Cardiac fibroblast (primary cell): Measurements from ENCODE around the gene AP3D1.

Source experiments
- DNase-seq, 2 donors: peaks; one replicate each; pipeline versions ENCODE4 v3.0.0 to v3.0.0-alpha.2; 2010; ENCODE audit warnings: low read depth in 2 of 2
- H3K4me3 ChIP-seq, 2 donors: replicated peaks in 1 of 2; 1 replicate in 1 of 2; 2 replicates in 1 of 2; pipeline ENCODE4 v1.5.1; 2011; ENCODE audit warnings: low read depth in 2 of 2, low read length in 2 of 2, mild to moderate bottlenecking in 2 of 2, moderate library complexity in 1 of 2
- TF ChIP-seq, protein P1 (sequence below): IDR thresholded peaks from one replicate; pipeline ENCODE4 v1.5.1; 2011; ENCODE audit warnings: low read depth, mild to moderate bottlenecking, low read length, inconsistent platforms

AP3D1 gene

DNA sequence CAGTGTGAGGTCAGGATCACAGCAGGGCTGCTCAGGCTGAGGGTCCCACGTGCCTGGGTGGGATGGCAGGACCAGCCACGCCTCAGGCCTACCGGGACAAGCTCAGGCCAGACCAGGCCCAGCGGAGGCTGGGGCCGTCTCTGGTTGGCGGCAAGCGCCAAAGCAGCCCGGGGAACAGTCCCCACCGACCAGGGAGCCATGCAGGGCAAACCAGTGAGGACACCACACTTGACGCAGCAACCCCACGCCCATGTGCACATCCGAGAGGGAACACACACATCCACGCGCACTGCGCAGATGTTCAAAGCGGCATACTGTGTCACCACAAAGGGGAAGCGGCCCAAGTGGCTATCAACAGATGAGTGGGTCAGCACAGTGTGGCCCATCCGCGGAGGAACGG lies 39.5 kb downstream of the AP3D1 start:
- TF ChIP-seq, protein P1, sequence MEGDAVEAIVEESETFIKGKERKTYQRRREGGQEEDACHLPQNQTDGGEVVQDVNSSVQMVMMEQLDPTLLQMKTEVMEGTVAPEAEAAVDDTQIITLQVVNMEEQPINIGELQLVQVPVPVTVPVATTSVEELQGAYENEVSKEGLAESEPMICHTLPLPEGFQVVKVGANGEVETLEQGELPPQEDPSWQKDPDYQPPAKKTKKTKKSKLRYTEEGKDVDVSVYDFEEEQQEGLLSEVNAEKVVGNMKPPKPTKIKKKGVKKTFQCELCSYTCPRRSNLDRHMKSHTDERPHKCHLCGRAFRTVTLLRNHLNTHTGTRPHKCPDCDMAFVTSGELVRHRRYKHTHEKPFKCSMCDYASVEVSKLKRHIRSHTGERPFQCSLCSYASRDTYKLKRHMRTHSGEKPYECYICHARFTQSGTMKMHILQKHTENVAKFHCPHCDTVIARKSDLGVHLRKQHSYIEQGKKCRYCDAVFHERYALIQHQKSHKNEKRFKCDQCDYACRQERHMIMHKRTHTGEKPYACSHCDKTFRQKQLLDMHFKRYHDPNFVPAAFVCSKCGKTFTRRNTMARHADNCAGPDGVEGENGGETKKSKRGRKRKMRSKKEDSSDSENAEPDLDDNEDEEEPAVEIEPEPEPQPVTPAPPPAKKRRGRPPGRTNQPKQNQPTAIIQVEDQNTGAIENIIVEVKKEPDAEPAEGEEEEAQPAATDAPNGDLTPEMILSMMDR: no peak
- H3K4me3 ChIP-seq: no peak overlapping the region
- DNase-seq: no peak

DNA sequence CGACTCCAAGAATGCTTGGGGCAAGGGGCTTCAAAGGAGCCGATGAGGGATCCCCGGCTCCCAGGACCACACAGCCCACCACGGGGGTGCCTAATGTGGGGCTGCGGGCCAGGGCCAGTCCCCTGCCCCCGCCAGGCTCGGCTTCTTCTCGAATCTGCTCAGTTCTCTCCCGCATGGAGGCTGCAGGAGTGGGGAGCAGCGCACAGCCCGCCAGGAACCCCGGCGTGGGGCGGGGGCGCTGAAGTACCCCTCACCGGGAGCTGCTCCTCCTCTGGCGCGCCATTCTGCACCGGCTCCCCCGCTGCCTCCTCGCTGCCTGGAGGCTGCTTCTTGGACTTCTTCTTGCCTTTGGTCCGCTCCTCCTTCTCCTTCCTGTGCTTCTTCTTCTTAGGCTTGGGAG lies 39.9 kb downstream of the AP3D1 start:
- DNase-seq: no peak
- TF ChIP-seq, protein P1: no peak
- no peak overlapping the region for H3K4me3 ChIP-seq

DNA sequence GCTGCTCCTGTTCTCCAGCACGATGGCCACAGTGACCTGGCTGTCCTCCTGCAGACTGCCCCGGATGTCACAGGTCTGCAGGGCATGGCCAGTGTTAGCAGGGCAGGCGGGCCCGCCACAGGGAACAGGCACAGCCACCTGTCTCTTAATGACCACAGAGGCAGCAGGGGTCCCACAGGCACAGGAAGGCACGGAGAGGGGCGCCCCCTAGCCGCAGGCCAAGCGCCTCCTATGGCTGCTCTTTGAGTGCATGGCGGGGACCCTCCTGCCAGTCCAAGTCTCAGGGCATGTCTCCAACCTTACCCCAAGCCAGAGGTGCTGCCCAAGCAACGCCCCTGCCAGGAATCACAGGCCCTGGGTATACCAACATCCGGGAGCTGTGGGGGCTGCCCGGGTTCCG lies 40.5 kb downstream of the AP3D1 start:
- no peak overlapping the region for H3K4me3 ChIP-seq
- DNase-seq: no peak
- TF ChIP-seq, protein P1: no peak

DNA sequence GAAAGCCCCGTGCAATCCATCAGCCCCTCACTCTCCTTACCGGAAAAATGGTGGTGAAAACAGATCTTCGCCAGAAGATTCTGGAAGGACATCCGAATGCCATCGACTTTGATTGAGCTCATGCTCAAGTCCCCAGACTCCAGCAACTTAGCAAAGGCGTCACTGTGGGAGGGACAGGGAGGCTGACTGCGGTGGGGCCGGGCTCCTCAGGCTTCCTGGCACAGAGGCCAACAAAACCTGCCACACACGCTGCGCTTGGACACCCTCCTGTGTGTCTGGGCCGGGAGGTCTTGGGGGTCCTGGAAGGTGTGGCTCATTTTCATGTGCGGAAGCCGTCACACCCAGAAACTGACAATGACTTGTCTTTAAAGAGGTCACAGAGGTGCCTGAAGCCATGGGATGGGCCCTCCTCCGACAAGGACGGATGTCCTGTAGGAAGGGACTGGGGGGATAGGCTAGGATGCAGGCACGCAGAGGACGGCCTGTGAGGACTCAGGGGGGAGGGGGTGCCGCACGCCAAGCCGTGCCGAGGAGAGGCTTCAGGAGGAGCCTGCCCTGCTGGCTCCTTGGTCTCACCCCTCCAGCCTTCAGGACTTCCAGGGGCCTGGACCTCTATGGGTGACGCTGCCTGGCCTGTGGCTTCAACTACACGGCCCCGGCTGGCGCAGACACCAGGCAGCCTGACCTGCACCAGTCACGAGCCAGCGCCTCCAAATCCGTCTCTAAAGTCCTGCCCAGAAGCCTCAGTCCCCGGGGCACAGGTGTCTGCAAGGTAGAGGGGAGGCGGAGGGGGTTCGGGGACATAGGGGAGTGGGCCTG lies 42.1 kb downstream of the AP3D1 start:
- DNase-seq: no peak
- no peak overlapping the region for H3K4me3 ChIP-seq
- TF ChIP-seq, protein P1: no peak

DNA sequence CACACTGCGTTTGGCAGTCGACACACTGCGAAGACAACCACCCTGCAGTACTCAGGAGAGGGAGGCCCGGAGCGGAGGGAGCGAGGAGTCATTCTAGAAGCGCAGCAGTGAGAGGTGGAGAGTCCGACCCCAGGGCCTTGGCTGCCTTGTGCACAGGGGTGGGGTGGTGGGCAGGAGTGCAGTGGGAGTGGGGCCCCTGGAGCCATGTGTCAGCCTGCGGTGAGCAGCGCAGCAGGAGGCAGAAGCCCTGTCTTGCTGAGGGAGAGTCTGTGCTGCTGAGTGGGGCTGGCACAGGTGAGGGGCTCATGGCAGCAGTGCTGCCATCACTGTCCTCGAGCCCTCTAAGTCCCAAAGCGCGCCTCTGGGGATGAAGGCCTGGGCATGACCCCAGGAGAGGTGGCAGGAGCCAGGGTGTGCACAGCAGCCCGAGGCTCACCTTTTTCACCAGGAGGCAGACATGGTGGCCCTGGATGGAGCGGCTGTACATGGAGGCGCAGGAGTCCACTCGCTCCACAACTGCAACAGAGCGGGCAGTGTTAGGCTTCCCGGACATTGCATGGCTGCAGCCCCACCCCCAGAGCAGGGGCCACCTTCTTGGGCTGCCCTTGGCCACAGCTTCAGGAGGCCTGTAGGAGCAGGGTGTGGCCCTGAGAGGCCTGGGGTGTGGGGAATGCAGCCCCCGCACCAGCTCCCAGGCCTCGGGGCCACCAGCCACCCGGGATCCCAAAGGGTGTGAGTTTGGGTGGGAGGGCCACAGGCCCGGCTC lies 42.9 kb downstream of the AP3D1 start:
- TF ChIP-seq, protein P1: no peak
- no peak for DNase-seq
- no peak overlapping the region for H3K4me3 ChIP-seq

DNA sequence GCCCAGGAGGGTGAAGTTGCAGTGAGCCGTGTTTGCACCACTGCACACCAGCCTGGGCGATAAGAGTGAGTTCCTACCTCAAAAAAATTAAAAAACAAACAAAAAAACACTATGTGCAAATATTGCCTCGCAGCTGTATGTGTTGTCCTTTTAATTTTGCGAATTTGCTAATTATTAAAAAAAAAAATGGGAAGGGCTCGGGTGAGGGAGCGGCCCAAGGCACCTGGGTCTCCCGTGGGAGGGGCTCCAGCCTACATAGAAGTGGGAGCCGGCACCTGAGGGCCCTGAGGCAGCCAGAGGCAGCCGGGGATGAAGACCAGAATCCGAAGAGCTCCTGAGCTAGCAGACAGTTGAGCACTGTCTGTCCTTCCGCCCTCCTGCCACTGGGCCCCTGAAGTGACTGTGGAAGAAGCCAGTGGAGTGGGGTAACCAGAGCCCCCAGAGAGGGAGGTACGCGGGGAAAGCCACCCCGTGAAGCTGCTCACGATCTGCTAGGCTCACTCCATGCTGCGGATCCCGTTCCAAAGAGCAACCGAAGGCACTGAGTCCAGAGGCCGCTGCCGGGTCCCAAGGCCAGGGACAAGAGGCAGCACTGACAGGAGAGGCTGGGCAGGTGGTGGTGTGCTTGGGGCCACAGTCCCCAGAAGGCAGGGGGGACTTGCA lies 48.2 kb downstream of the AP3D1 start:
- no peak for DNase-seq
- no peak overlapping the region for H3K4me3 ChIP-seq
- TF ChIP-seq, protein P1: no peak
